ENCODE results near the gene NCKIPSD.

Gene NCKIPSD

GRCh38 chr3:48716982-48717746 lies 31.4 kb upstream of the NCKIPSD start, which contains the start of gene IP6K2:
Gene IP6K2, minus strand, starts transcription at chr3:48717221. Its CDS starts 21,930 bp downstream, at chr3:48695291.
- TF ChIP-seq, protein P1, sequence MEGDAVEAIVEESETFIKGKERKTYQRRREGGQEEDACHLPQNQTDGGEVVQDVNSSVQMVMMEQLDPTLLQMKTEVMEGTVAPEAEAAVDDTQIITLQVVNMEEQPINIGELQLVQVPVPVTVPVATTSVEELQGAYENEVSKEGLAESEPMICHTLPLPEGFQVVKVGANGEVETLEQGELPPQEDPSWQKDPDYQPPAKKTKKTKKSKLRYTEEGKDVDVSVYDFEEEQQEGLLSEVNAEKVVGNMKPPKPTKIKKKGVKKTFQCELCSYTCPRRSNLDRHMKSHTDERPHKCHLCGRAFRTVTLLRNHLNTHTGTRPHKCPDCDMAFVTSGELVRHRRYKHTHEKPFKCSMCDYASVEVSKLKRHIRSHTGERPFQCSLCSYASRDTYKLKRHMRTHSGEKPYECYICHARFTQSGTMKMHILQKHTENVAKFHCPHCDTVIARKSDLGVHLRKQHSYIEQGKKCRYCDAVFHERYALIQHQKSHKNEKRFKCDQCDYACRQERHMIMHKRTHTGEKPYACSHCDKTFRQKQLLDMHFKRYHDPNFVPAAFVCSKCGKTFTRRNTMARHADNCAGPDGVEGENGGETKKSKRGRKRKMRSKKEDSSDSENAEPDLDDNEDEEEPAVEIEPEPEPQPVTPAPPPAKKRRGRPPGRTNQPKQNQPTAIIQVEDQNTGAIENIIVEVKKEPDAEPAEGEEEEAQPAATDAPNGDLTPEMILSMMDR (IDR thresholded peaks at IDR 0.05; ENCODE audit: low read depth, low read length, missing control alignments): no peak
- DNase-seq (ENCODE audit: low read depth): peak; percentile 96
- H3K4me3 ChIP-seq (ENCODE audit: low read depth, low read length): peak within 1 kb of the TSS; percentile 100
- in situ Hi-C loops (cut with HindIII; ENCODE audit: low sequenced_read_pairs): no loop called here

DNA sequence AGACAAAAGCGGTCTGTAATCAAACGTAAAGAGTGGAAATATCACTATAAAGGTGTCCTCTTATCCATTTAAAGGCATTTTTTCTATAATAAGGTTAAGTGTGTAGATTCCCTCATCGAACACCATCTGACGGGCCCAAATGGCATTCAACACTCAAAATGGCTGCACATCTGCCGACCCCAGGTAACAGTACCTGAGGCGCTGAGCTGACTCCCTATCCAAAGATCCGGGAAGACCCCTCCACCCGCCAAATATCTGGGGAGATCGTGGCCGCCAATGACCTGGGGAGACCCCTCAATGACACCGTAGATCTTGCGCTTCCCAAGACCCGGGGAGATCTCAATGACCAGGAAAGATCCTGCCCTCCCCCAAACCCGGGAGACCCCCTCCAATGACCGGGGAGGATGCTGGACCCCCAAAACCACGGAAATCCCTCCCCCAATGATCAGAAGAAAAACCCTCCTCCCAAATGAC lies 30.8 kb upstream of the NCKIPSD start:
- in situ Hi-C loops (cut with HindIII; ENCODE audit: low sequenced_read_pairs): no loop called here
- H3K4me3 ChIP-seq (ENCODE audit: low read depth, low read length): peak overlapping the region; percentile 100
- no peak for DNase-seq (ENCODE audit: low read depth)
- TF ChIP-seq, protein P1 (IDR thresholded peaks at IDR 0.05; ENCODE audit: low read depth, low read length, missing control alignments): no peak

DNA sequence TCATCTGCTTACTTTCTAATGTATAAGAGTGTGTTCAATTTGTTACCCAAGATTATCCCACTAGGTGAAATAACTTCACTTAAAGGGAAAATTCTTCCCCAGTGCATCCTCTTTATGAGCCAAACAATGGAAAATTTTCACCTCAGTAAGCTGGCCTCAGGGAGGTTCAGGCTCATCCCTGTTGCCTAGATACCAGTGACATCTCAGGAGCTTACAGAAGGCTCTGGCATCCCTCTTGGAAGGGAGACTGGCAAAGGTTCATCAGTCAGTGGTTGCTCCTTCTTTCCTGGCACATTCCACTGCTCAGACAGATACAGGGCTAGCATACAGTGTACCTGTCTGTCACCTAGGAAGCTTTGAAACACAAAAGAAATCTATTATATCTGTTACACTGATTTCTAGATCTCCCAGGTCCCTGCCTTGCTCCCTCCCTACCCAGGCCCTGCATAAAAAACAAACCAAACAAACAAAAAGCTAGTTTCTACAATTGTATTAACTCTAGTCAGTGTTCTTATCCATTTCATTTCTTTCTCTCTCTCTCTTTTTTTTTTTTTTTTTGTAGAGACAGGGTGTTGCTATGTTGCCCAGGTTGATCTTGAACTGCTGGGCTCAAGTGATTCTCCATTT lies 29.6 kb upstream of the NCKIPSD start:
- TF ChIP-seq, protein P1 (IDR thresholded peaks at IDR 0.05; ENCODE audit: low read depth, low read length, missing control alignments): no peak
- H3K4me3 ChIP-seq (ENCODE audit: low read depth, low read length): peak overlapping the region; percentile 100
- in situ Hi-C loops (cut with HindIII; ENCODE audit: low sequenced_read_pairs): no loop called here
- no peak for DNase-seq (ENCODE audit: low read depth)

DNA sequence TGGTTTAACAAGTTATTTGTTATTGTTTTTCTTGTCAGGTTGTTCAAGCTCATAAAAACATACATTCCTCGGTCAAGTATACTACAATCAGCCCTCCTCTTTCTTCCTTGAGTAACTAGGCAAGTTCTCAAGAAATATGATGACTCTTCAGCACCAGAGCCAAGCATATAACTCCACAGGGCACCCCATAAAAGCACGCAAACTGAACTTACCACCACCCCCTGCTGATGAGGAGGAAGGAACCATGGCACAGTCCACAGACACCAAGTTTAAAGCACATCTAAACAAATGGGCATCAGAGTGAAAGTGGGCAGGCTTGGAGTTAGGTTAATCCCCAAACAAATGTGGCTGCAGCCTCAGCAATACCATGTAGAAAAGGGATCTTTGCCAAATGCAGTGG lies 26.0 kb upstream of the NCKIPSD start:
- DNase-seq (ENCODE audit: low read depth): no peak
- H3K4me3 ChIP-seq (ENCODE audit: low read depth, low read length): no peak overlapping the region
- TF ChIP-seq, protein P1 (IDR thresholded peaks at IDR 0.05; ENCODE audit: low read depth, low read length, missing control alignments): no peak
- in situ Hi-C loops (cut with HindIII; ENCODE audit: low sequenced_read_pairs): no loop called here

GRCh38 chr3:48709051-48709461 lies 23.3 kb upstream of the NCKIPSD start:
- TF ChIP-seq, protein P1 (IDR thresholded peaks at IDR 0.05; ENCODE audit: low read depth, low read length, missing control alignments): no peak
- DNase-seq (ENCODE audit: low read depth): no peak
- H3K4me3 ChIP-seq (ENCODE audit: low read depth, low read length): no peak overlapping the region
- in situ Hi-C loops (cut with HindIII; ENCODE audit: low sequenced_read_pairs): no loop called here

DNA sequence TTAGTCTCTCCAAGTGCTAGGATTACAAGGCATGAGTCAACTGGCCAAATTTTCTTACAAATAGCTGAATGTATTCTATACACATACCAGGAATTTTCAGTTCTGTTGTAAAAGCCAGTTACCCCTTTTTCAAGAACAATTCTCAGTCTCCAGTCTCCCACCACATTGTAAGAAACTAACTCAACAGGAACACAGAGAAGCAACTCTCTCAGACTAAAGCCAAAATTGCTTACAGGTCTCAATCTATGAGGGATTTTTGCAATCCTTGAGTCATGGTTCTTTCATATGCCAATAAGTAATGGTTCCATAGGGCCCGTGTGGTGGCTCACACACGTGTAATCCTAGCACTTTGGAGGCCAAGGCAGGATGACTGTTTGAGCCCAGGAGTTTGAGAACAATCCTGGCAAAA lies 22.8 kb upstream of the NCKIPSD start:
- DNase-seq (ENCODE audit: low read depth): no peak
- H3K4me3 ChIP-seq (ENCODE audit: low read depth, low read length): no peak overlapping the region
- in situ Hi-C loops (cut with HindIII; ENCODE audit: low sequenced_read_pairs): no loop called here
- TF ChIP-seq, protein P1 (IDR thresholded peaks at IDR 0.05; ENCODE audit: low read depth, low read length, missing control alignments): no peak

All from astrocyte of the cerebellum (primary cell).